CD4-positive, alpha-beta T cell treated with Interferon gamma for 1 hour (primary cell): Measurements from ENCODE around the gene TMEM252.

Experiments used
- DNase-seq: peaks from one replicate; pipeline ENCODE4 v3.0.0-alpha.2; 2020

TMEM252 gene

GRCh38 chr9:68496356-68496755 lies 44.3 kb downstream of the TMEM252 start:
- no peak for DNase-seq

- no peak for DNase-seq
Observed at GRCh38 chr9:68495247-68495646, 45.4 kb downstream of the TMEM252 start.

GRCh38 chr9:68493958-68494577 lies 46.6 kb downstream of the TMEM252 start:
- DNase-seq, result no peak

GRCh38 chr9:68493541-68493940 lies 47.1 kb downstream of the TMEM252 start:
- no peak for DNase-seq

GRCh38 chr9:68492806-68493205 lies 47.9 kb downstream of the TMEM252 start:
- no peak for DNase-seq

- no peak for DNase-seq
Observed at GRCh38 chr9:68489646-68490045, 51.0 kb downstream of the TMEM252 start.

GRCh38 chr9:68488126-68488525 lies 52.6 kb downstream of the TMEM252 start:
- no peak for DNase-seq
